ACC112 (cell line): ENCODE data around the gene CAPN7.

Experiments used
- H2AFZ ChIP-seq: fragments of 200-600 bp; sonication (generic); one replicate; pipeline ENCODE4 v1.6.0; 2017; ENCODE audit warnings: antibody characterized with exemption, low read length; ENCODE audit not compliant: unreplicated experiment
- H3K27ac ChIP-seq: fragments of 200-600 bp; sonication (generic); 2 replicates; pipeline ENCODE4 v1.5.1; 2014; ENCODE audit warnings: low read depth, mild to moderate bottlenecking, antibody characterized with exemption, low read length, moderate library complexity
- H3K27me3 ChIP-seq: fragments of 200-600 bp; sonication (generic); 2 replicates; pipeline ENCODE4 v1.6.1; 2014; ENCODE audit warnings: mild to moderate bottlenecking, antibody characterized with exemption, low read length, moderate library complexity, mixed read lengths; ENCODE audit not compliant: insufficient read depth
- H3K36me3 ChIP-seq: fragments of 200-600 bp; sonication (generic); 2 replicates; pipeline ENCODE4 v1.6.1; 2016; ENCODE audit warnings: mild to moderate bottlenecking, antibody characterized with exemption, low read length, moderate library complexity, mixed read lengths; ENCODE audit not compliant: insufficient read depth
- H3K4me1 ChIP-seq: fragments of 200-600 bp; sonication (generic); one replicate; pipeline ENCODE4 v1.6.1; 2016; ENCODE audit warnings: low read length, mixed read lengths; ENCODE audit not compliant: insufficient read depth, unreplicated experiment, control insufficient read depth
- H3K4me3 ChIP-seq: fragments of 200-600 bp; sonication (generic); 2 replicates; pipeline ENCODE4 v1.5.1; 2014; ENCODE audit warnings: mild to moderate bottlenecking, low read depth, low read length
- H3K79me2 ChIP-seq: fragments of 200-600 bp; sonication (generic); one replicate; pipeline ENCODE4 v1.6.0; 2016; ENCODE audit warnings: low read length; ENCODE audit not compliant: control insufficient read depth, unreplicated experiment, insufficient read depth

CAPN7 gene

DNA sequence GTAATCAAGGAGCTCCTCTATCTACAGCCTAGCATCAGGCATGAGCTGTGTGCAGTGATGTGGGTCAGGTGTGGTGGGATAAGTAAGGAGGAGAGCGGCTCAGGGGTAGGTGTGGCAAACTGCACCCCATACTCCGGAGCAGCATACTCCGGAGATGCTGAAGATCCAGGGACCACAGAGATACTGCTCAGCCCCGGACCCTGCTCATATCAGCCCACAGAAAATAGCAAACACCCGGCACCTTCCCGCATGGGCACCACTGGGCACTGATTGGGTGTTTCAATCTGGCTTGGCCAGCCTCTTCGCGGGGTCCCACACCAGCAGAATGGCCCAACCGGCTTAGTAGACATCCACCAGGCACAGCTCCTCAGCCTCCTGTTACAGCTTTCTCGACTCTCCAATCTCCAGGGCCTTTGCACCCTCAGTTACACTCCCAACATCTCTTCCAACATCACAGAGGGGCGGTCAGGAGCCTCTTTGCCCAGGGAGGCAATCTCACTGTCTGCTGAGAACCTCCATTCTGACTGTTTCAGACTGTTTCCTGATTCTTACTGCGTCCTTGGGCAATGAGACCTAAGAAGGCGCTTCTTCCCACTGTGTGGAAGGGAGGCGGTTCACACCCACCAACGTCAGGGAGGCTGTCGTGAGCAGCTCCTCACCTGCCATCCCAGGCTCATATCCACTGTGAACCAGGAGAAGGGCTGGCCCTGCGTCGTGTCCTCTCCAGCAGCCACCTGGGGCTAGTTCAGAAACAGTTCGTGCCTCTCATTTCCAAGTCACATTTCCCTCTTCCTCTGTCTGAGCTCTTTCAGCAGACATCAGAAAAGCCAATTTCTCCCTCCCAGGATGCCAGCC lies 59.8 kb downstream of the CAPN7 start:
- Histone ChIP-seq H3K36me3 (no peaks in the 10 kb centered on the region), H3K27ac (no peak overlapping the region), H3K4me3 (no peak overlapping the region), H3K4me1 (peaks cover 23% of the 10 kb centered on the region), H3K27me3 (no peaks in the 10 kb centered on the region), H3K79me2 (no peaks in the 10 kb centered on the region), H2AFZ (no peak overlapping the region)

GRCh38 chr3:15266510-15267376 lies 60.7 kb downstream of the CAPN7 start:
- Histone ChIP-seq H3K79me2 (no peaks in the 10 kb centered on the region), H2AFZ (no peak overlapping the region), H3K36me3 (no peaks in the 10 kb centered on the region), H3K4me1 (peaks cover 23% of the 10 kb centered on the region), H3K27ac (no peak overlapping the region), H3K27me3 (no peaks in the 10 kb centered on the region), H3K4me3 (no peak overlapping the region)

DNA sequence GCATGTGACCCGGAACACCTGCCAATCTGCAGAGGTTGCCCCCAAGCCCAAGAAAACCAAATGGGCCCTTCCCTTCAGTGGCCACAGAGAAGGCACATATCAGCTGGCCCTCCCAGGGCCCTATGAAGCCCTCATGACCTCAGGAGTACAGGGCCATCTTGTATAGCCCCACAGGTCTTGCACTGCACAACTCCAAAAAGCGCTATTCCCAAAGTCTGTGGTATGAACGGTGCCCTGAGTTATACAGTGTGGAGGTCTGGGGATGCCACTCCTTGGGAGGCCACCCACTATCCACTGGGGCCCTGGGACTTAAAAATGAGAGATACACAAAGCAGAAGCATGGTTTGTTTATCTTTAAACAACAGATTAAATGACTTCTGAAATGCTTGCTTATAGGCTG lies 61.5 kb downstream of the CAPN7 start:
- H3K79me2 ChIP-seq, result no peaks in the 10 kb centered on the region
- no peak overlapping the region for H2AFZ ChIP-seq
- no peak overlapping the region for H3K4me3 ChIP-seq
- H3K27me3 ChIP-seq, result no peaks in the 10 kb centered on the region
- peaks cover 23% of the 10 kb centered on the region for H3K4me1 ChIP-seq
- H3K36me3 ChIP-seq, result no peaks in the 10 kb centered on the region
- no peak overlapping the region for H3K27ac ChIP-seq

DNA sequence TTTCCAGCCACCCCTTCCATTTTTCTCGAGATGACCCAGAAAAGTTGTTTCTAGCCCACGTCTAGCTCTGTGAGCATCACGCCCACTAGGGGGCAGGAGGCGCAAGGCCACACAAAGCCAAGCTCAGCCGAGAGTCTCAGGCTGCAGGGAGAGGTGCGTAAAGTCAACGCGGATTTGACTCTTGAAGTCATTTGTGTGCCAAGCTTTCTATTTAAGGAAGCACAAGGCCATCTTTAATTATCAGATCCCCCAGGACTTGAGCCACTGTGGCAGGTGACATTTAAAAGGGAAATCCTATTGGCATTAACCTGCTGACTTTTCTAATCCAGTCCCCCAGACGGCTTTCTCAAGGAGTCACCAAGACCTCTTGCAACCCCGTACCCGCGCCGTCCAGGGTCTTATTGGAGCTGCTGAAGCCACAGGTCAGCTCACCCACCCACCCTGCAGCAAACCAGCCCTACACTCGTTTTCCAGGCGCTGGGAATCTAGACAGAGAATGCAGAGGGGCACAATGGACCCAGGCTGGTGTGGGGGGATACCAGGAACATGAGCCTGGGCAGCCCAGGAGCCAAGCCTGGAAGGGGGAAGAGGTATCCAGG lies 62.1 kb downstream of the CAPN7 start:
- Histone ChIP-seq H2AFZ (no peak overlapping the region), H3K79me2 (no peaks in the 10 kb centered on the region), H3K27me3 (no peaks in the 10 kb centered on the region), H3K36me3 (no peaks in the 10 kb centered on the region), H3K27ac (peak overlapping the region; percentile 82; the same call in 1 of the 2 replicates), H3K4me3 (no peak overlapping the region), H3K4me1 (peaks cover 23% of the 10 kb centered on the region)

DNA sequence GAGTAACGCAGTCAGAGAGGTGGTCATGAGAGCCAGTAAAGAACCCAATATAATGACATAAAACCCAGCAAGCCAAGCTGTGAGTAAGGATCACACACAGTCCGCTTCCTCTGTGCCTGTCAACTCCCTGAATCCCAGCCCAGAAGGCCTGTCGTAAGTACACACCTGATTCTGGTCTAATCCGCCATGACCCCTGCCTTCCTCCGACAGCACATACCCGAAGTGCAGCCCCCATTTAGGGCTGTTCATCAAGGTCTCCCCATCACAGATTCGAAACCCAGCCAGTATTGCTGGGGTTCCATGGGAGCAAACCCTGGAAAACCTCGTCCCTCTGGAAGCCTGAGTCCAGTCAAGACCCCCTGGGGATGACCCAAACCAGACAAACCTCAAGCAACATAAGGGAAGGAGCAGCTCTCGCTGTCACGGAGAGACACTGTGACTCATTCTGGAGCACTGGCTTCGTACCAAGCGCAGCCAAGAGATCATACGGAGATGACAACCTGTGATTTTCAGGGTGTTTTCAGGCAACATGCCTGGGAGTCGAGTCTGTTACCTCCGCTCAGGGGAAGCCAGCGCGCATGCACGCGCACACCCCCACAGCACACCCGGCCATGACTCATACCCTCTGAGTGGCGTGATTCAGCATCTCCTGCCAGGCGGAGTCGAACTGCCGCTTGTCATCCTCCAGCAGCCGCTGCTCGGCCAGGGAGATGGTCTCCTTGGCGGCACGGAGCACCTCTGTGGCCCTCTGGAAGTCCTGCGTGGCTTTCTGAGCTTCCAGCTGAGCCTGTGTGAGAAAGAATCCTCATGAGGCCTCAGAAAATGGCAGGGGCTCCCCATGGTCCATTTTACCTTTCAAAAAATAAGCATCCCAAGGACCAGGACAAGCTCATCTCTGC lies 63.3 kb downstream of the CAPN7 start:
- H3K36me3 ChIP-seq, result no peaks in the 10 kb centered on the region
- H3K27me3 ChIP-seq, result no peaks in the 10 kb centered on the region
- H3K79me2 ChIP-seq, result no peaks in the 10 kb centered on the region
- peak overlapping the region; percentile 82 for H3K27ac ChIP-seq
- H3K4me1 ChIP-seq, result peaks cover 23% of the 10 kb centered on the region
- peak overlapping the region; percentile 10; the same call in 1 of the 2 replicates for H3K4me3 ChIP-seq
- H2AFZ ChIP-seq, result no peak overlapping the region

DNA sequence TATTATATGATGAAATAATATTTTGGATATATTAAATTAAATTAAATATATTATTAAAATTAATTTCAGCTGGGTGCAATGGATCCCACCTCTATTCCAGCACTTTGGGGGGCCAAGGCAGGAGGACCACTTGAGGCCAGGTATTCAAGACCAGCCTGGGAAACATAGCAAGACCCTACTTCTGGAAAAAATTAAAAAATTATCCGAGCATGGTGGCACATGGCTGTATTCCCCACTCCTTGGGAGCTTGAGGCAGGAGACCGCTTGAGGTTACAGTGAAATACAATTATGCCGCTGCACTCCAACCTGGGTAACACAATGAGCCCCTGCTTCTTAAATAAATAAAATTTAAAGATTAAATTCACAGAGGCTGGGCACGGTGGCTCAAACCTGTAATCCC lies 65.0 kb downstream of the CAPN7 start:
- Histone ChIP-seq H3K4me3 (no peak overlapping the region), H3K27ac (no peak overlapping the region), H3K4me1 (peaks cover 23% of the 10 kb centered on the region), H3K79me2 (no peaks in the 10 kb centered on the region), H2AFZ (no peak overlapping the region), H3K27me3 (no peaks in the 10 kb centered on the region), H3K36me3 (no peaks in the 10 kb centered on the region)

- no peaks in the 10 kb centered on the region for H3K27me3 ChIP-seq
- no peak overlapping the region for H2AFZ ChIP-seq
- no peaks in the 10 kb centered on the region for H3K79me2 ChIP-seq
- no peak overlapping the region for H3K27ac ChIP-seq
- H3K4me3 ChIP-seq, result no peak overlapping the region
- no peaks in the 10 kb centered on the region for H3K36me3 ChIP-seq
- peaks cover 23% of the 10 kb centered on the region for H3K4me1 ChIP-seq
Measured at GRCh38 chr3:15271785-15272381, 65.8 kb downstream of the CAPN7 start.

DNA sequence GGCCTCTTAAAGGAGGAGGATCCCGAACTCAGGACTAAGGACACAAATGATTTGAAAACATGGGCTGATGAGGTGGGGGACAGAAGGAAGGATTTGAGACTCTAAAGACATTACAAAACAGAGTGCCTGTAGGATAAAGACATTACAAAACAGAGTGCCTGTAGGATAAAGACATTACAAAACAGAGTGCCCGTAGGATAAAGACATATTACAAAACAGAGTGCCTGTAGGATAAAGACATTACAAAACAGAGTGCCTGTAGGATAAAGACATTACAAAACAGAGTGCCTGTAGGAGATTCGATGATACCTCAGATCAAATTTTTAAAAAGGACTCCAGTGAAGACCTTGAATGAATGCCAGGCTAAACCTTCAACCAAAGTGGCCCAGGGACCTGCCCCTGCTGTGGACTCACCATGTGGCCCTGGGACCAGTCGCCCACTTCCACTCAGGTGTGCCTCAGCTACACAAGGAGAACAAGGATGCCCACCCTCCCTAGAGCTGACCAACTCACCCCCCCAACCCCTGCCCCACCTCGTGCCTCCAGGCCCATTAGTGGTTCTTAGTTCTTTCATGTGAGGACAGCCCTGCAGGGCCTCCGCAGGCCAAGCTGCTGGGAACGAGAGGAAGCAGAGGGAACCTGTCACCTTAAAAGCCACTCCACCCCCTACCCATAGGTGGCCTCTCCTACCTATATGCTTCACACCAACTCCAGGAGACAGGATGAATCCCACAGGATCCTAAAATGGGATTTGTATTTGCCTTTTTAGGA lies 66.6 kb downstream of the CAPN7 start:
- Histone ChIP-seq H3K36me3 (no peaks in the 10 kb centered on the region), H3K4me1 (peaks cover 23% of the 10 kb centered on the region), H2AFZ (no peak overlapping the region), H3K27ac (no peak overlapping the region), H3K79me2 (no peaks in the 10 kb centered on the region), H3K4me3 (no peak overlapping the region), H3K27me3 (no peaks in the 10 kb centered on the region)

- H3K79me2 ChIP-seq, result no peaks in the 10 kb centered on the region
- H3K4me1 ChIP-seq, result peaks cover 21% of the 10 kb centered on the region
- H3K36me3 ChIP-seq, result no peaks in the 10 kb centered on the region
- H3K27ac ChIP-seq, result no peak overlapping the region
- H3K27me3 ChIP-seq, result no peaks in the 10 kb centered on the region
- no peak overlapping the region for H2AFZ ChIP-seq
- H3K4me3 ChIP-seq, result no peak overlapping the region
Measured at GRCh38 chr3:15273227-15273626, 67.2 kb downstream of the CAPN7 start.
